K562 (cell line): ENCODE results near the gene LTO1. TPM values are rescaled to one million over a fixed set of nuclear protein-coding genes. Genes with fewer than 3 reads are reported as not detected.
A peak's percentile ranks its signal among the peaks of the same experiment; 100 is the strongest.

Source experiments
- ASH1L ChIP-seq: fragments of 450-650 bp; IDR thresholded peaks from 2 replicates; pipeline ENCODE4 v1.6.1; 2018; ENCODE audit warnings: borderline replicate concordance, mild to moderate bottlenecking, low read depth; ENCODE audit not compliant: partially characterized antibody
- CEBPB ChIP-seq: fragments of 450-650 bp; IDR thresholded peaks from 2 replicates; pipeline ENCODE4 v1.6.1; 2016; ENCODE audit warnings: missing genetic modification characterization, missing compliant biosample characterization
- CTCF ChIP-seq, 3 experiments: IDR thresholded peaks in 2 of 3; conservative IDR thresholded peaks in 1 of 3; 2 replicates each; pipeline ENCODE4 v1.5.1; 2011 to 2012; ENCODE audit warnings: low read length in 3 of 3, mild to moderate bottlenecking in 3 of 3, control low read depth in 2 of 3, improper control_type of control experiment in 1 of 3, inconsistent platforms in 1 of 3, low read depth in 1 of 3, mixed read lengths in 1 of 3, moderate library complexity in 1 of 3; ENCODE audit not compliant: insufficient read depth in 2 of 3
- DNMT1 ChIP-seq: fragments of 450-650 bp; IDR thresholded peaks from 2 replicates; pipeline ENCODE4 v1.6.1; 2016; ENCODE audit warnings: antibody characterized with exemption, mild to moderate bottlenecking
- E2F6 ChIP-seq, 2 experiments: IDR thresholded peaks; 2 replicates each; pipeline ENCODE4 v1.6.1; 2011; ENCODE audit warnings: borderline replicate concordance in 1 of 2, control low read depth in 1 of 2, low read depth in 1 of 2, low read length in 1 of 2, mild to moderate bottlenecking in 1 of 2, mixed read lengths in 1 of 2, moderate library complexity in 1 of 2; ENCODE audit not compliant: insufficient read depth in 1 of 2, insufficient read length in 1 of 2, poor library complexity in 1 of 2, severe bottlenecking in 1 of 2; ENCODE audit errors: extremely low read depth in 1 of 2
- GTF2E2 ChIP-seq: fragments of 200-800 bp; sonication (Bioruptor generic); IDR thresholded peaks from 2 replicates; pipeline ENCODE4 v1.6.1; 2016; ENCODE audit warnings: missing genetic modification characterization, missing compliant biosample characterization
- MTF1 ChIP-seq: fragments of 250-450 bp; sonication (Bioruptor Pico); IDR thresholded peaks from 2 replicates; pipeline ENCODE4 v1.9.0; 2021; ENCODE audit warnings: moderate library complexity, mild to moderate bottlenecking, inconsistent platforms, borderline replicate concordance
- NCOA6 ChIP-seq: fragments of 450-650 bp; IDR thresholded peaks from 2 replicates; pipeline ENCODE4 v1.6.1; 2017; ENCODE audit warnings: mild to moderate bottlenecking
- XRCC3 ChIP-seq: fragments of 450-650 bp; IDR thresholded peaks from 2 replicates; pipeline ENCODE4 v1.6.1; 2017; ENCODE audit warnings: mild to moderate bottlenecking, moderate library complexity
- ZBTB5 ChIP-seq: fragments of 450-650 bp; IDR thresholded peaks from 2 replicates; pipeline ENCODE4 v1.6.1; 2017; ENCODE audit warnings: antibody characterized with exemption
- ZNF395 ChIP-seq: fragments of 200-800 bp; sonication (Bioruptor generic); IDR thresholded peaks from 2 replicates; pipeline ENCODE4 v1.6.1; 2017; ENCODE audit warnings: missing genetic modification characterization, missing compliant biosample characterization
- ZNF609 ChIP-seq: sonication (generic); formaldehyde crosslinking; IDR thresholded peaks from 2 replicates; pipeline ENCODE4 v1.8.1; 2023; ENCODE audit warnings: missing genetic modification reagents, mild to moderate bottlenecking, borderline replicate concordance
- polyA plus RNA-seq, 8 experiments: library from polyadenylated mRNA; depleted of rRNA in 4 of 8; stranded (reverse) in 5 of 8; unstranded in 3 of 8; fragments of >200 nt; fragmentation: Nextera tagmentation in 2 of 8; fragmentation: Illumina TruSeq in 1 of 8; extraction: Ambion mirVana in 2 of 8; extraction: Trizol in 1 of 8; gene quantifications; 2 replicates each; pipeline versions ENCODE4 v1.2.1 to v1.2.3, GENCODE V29; 2011 to 2014; ENCODE audit warnings: inconsistent platforms in 1 of 8, missing spikeins in 1 of 8
- total RNA-seq, 7 experiments: library from RNA; depleted of rRNA in 6 of 7; stranded (reverse); fragments of >200 nt in 6 of 7; fragmentation: Illumina TruSeq in 2 of 7; extraction: Trizol in 2 of 7; gene quantifications; 2 replicates each; pipeline versions ENCODE4 v1.2.1 to v1.2.3, GENCODE V29; 2011 to 2021; ENCODE audit warnings: low replicate concordance in 1 of 7

The LTO1 gene
- total and polyA plus RNA-seq, 9 of the 15 experiments (the other 6 are each of a cell fraction or from before 2014, with no cell fraction given) = 2.6 to 43.4 (median 19.1) TPM

GRCh38 chr11:69704508-69705253 is 29.5 kb upstream of the LTO1 start (continued):
- TF ChIP-seq ASH1L (no peak), MTF1 (CRISPR knock-in tag) (no peak), CEBPB (tag) (no peak), DNMT1 (no peak), ZNF395 (no peak), XRCC3 (no peak), ZNF609 (CRISPR knock-in tag) (no peak), E2F6 (IDR thresholded peaks at IDR 0.05; ENCODE audit: borderline replicate concordance in 1 of 2, extremely low read depth in 1 of 2, insufficient read depth in 1 of 2, insufficient read length in 1 of 2, low read depth in 1 of 2, low read length in 1 of 2, poor library complexity in 1 of 2, severe bottlenecking in 1 of 2) (peak in 1 of 2 experiments; percentile 6), ZBTB5 (no peak), GTF2E2 (tag) (no peak), NCOA6 (no peak), CTCF (IDR thresholded peaks at IDR 0.05 in 2 of 3, conservative IDR thresholded peaks at IDR 0.05 in 1 of 3; ENCODE audit: insufficient read depth in 2 of 3, low read depth in 1 of 3, low read length in 3 of 3) (peak; percentile 58 to 71 (median 59))
